ENCODE data around the gene MIDN. TPM values are rescaled to one million over a fixed set of nuclear protein-coding genes. Genes with fewer than 3 reads are reported as not detected.

Gene MIDN
- total and polyA plus RNA-seq, 2 donors (not counting 3 experiments of a cell fraction or from before 2014, with no cell fraction given) = 20.0 to 85.9 TPM

DNA sequence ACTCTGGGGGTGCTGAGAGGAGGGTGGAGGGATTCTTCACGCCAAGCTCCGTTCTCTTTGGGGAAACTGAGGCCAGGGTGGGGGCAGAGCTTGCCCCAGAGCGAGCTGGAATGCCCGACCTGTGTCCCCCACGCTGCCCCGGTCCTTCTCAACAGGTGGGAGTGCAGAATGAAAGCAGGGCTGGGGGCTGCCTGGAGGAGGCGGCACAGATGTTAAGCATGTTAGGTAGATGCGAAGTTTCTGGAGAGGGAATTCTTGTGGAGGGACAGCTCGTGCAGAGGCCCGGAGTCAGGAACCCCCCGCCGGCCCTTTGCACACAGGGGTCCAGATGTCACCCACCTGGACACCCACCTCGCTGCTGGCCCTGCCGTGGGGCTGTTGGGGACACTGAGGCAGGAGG, 46.3 kb downstream of the MIDN start:
- intact Hi-C loops (cut with micrococcal nuclease) = no loop called here

DNA sequence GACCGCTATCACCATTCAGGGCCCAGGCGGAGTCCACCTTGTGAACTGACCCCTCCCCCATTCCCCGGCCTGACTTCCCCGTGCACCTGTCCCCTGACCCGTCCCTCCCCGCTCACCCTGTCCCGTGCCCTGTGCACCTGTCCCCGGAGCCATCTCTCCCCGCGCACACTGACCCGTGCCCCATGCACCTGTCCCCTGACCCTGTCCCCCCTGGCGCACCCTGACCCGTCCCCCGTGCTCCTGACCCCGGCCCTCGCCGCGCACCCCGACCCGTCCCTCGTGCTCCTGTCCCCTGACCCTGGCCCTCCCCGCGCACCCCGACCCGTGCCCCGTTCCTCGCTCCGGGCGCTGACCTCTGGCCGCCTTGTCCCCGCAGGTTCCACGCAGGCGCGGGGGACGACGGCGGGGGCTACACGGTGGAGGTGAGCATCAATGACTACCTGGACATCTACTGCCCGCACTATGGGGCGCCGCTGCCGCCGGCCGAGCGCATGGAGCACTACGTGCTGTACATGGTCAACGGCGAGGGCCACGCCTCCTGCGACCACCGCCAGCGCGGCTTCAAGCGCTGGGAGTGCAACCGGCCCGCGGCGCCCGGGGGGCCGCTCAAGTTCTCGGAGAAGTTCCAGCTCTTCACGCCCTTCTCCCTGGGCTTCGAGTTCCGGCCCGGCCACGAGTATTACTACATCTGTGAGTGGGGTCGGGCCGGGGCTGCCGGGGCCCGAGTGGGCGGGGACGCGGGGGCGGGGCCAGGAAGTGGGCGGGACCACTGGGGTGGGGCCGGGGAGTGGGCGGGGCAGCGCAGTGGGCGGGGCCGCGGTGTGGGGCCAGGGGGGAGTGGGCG, 47.0 kb downstream of the MIDN start:
- FAIRE-seq (no peak), DNase-seq (ENCODE audit: low read depth, low spot score) (no peak)
- Histone ChIP-seq H4K20me1 (replicated peaks; ENCODE audit: control insufficient read depth, extremely low read depth, insufficient read depth, low read length) (no peaks in the 10 kb centered on the region), H3K36me3 (ENCODE audit: control insufficient read depth in 2 of 2, extremely low read depth in 1 of 2, insufficient read depth in 2 of 2, low read length in 2 of 2) (no peaks in the 10 kb centered on the region), H2AFZ (ENCODE audit: low read depth, low read length) (peak overlapping the region; percentile 71), H3K4me2 (ENCODE audit: insufficient read depth, low read length) (peak overlapping the region; percentile 32), H3K9me1 (replicated peaks; ENCODE audit: control insufficient read depth, extremely low read depth, insufficient read depth, low read length) (no peaks in the 10 kb centered on the region), H3K4me3 (replicated peaks in 1 of 3; ENCODE audit: insufficient read depth in 1 of 3, low read depth in 1 of 3, low read length in 3 of 3) (no peak overlapping the region), H3K27me3 (ENCODE audit: control insufficient read depth in 2 of 2, insufficient read depth in 2 of 2, low read length in 2 of 2) (no peaks in the 10 kb centered on the region), H3K79me2 (ENCODE audit: control insufficient read depth, insufficient read depth, low read length) (no peaks in the 10 kb centered on the region), H3K9ac (replicated peaks; ENCODE audit: extremely low read depth, insufficient read depth, low read length) (no peak overlapping the region), H3K9me3 (replicated peaks; ENCODE audit: control insufficient read depth, insufficient read depth, low read length) (no peaks in the 10 kb centered on the region), H3K27ac (ENCODE audit: insufficient read depth, low read depth, low read length) (no peak overlapping the region), H3K4me1 (ENCODE audit: control insufficient read depth, extremely low read depth, insufficient read depth, low read length) (peaks cover 4% of the 10 kb centered on the region)
- CTCF ChIA-PET = interaction anchor here (1.1 kb wide), 1 partner anchor 12 kb away, joined by 3 read pairs; no protein-coding TSS in a partner anchor
- BruUV-seq (replicated peaks) = no TSS peak
- intact Hi-C loops (cut with micrococcal nuclease) (no loop called here), dilution Hi-C loops (cut with MboI; ENCODE audit: extremely low pct_ligation_motif_present, low sequenced_read_pairs) (no loop called here)
- POLR2A ChIA-PET = no interaction called here
- TF ChIP-seq JUN (IDR thresholded peaks at IDR 0.05; ENCODE audit: borderline replicate concordance, insufficient read depth, insufficient read length, low read depth) = no peak
- no peak for TF ChIP-seq FOS (IDR thresholded peaks at IDR 0.05; ENCODE audit: borderline replicate concordance, insufficient read depth, low read length)
- TF ChIP-seq POLR2AphosphoS5 (IDR thresholded peaks at IDR 0.05; ENCODE audit: insufficient read depth, low read depth, low read length) = no peak
- TF ChIP-seq POLR2A (IDR thresholded peaks at IDR 0.05; ENCODE audit: low read depth, low read length) = no peak
- no peak for TF ChIP-seq MYC (IDR thresholded peaks at IDR 0.05; ENCODE audit: low read depth, low read length)
- TF ChIP-seq, protein P1, sequence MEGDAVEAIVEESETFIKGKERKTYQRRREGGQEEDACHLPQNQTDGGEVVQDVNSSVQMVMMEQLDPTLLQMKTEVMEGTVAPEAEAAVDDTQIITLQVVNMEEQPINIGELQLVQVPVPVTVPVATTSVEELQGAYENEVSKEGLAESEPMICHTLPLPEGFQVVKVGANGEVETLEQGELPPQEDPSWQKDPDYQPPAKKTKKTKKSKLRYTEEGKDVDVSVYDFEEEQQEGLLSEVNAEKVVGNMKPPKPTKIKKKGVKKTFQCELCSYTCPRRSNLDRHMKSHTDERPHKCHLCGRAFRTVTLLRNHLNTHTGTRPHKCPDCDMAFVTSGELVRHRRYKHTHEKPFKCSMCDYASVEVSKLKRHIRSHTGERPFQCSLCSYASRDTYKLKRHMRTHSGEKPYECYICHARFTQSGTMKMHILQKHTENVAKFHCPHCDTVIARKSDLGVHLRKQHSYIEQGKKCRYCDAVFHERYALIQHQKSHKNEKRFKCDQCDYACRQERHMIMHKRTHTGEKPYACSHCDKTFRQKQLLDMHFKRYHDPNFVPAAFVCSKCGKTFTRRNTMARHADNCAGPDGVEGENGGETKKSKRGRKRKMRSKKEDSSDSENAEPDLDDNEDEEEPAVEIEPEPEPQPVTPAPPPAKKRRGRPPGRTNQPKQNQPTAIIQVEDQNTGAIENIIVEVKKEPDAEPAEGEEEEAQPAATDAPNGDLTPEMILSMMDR (IDR thresholded peaks at IDR 0.05; ENCODE audit: extremely low read depth in 1 of 2, insufficient read depth in 1 of 2, low read depth in 1 of 2, low read length in 2 of 2) = no peak
- TF ChIP-seq EZH2 (IDR thresholded peaks at IDR 0.05; ENCODE audit: borderline replicate concordance, low read depth, low read length, severe bottlenecking) = no peak
- no peak for TF ChIP-seq GATA2 (IDR thresholded peaks at IDR 0.05; ENCODE audit: insufficient read depth, insufficient read length, low read depth, low read length)
- TF ChIP-seq MAX (IDR thresholded peaks at IDR 0.05; ENCODE audit: insufficient read depth, insufficient read length) = no peak

More for the DNA sequence above, 46.3 kb downstream of the MIDN start:
- Histone ChIP-seq H3K9me1 (replicated peaks; ENCODE audit: control insufficient read depth, extremely low read depth, insufficient read depth, low read length) (no peaks in the 10 kb centered on the region), H3K27ac (ENCODE audit: insufficient read depth, low read depth, low read length) (no peak overlapping the region), H3K4me1 (ENCODE audit: control insufficient read depth, extremely low read depth, insufficient read depth, low read length) (peaks cover 4% of the 10 kb centered on the region), H3K4me3 (replicated peaks in 1 of 3; ENCODE audit: insufficient read depth in 1 of 3, low read depth in 1 of 3, low read length in 3 of 3) (no peak overlapping the region), H3K4me2 (ENCODE audit: insufficient read depth, low read length) (no peak overlapping the region), H3K79me2 (ENCODE audit: control insufficient read depth, insufficient read depth, low read length) (no peaks in the 10 kb centered on the region), H2AFZ (ENCODE audit: low read depth, low read length) (no peak overlapping the region), H3K9ac (replicated peaks; ENCODE audit: extremely low read depth, insufficient read depth, low read length) (no peak overlapping the region), H3K36me3 (ENCODE audit: control insufficient read depth in 2 of 2, extremely low read depth in 1 of 2, insufficient read depth in 2 of 2, low read length in 2 of 2) (no peaks in the 10 kb centered on the region), H3K9me3 (replicated peaks; ENCODE audit: control insufficient read depth, insufficient read depth, low read length) (no peaks in the 10 kb centered on the region), H3K27me3 (ENCODE audit: control insufficient read depth in 2 of 2, insufficient read depth in 2 of 2, low read length in 2 of 2) (no peaks in the 10 kb centered on the region), H4K20me1 (replicated peaks; ENCODE audit: control insufficient read depth, extremely low read depth, insufficient read depth, low read length) (no peaks in the 10 kb centered on the region)
- DNase-seq (ENCODE audit: low read depth, low spot score) = no peak
- TF ChIP-seq POLR2A (IDR thresholded peaks at IDR 0.05; ENCODE audit: low read depth, low read length) = no peak
- no peak for TF ChIP-seq MAX (IDR thresholded peaks at IDR 0.05; ENCODE audit: insufficient read depth, insufficient read length)
- no peak for TF ChIP-seq JUN (IDR thresholded peaks at IDR 0.05; ENCODE audit: borderline replicate concordance, insufficient read depth, insufficient read length, low read depth)
- no peak for TF ChIP-seq GATA2 (IDR thresholded peaks at IDR 0.05; ENCODE audit: insufficient read depth, insufficient read length, low read depth, low read length)
- no peak for TF ChIP-seq EZH2 (IDR thresholded peaks at IDR 0.05; ENCODE audit: borderline replicate concordance, low read depth, low read length, severe bottlenecking)
- no peak for TF ChIP-seq POLR2AphosphoS5 (IDR thresholded peaks at IDR 0.05; ENCODE audit: insufficient read depth, low read depth, low read length)
- TF ChIP-seq FOS (IDR thresholded peaks at IDR 0.05; ENCODE audit: borderline replicate concordance, insufficient read depth, low read length) = no peak
- dilution Hi-C loops (cut with MboI; ENCODE audit: extremely low pct_ligation_motif_present, low sequenced_read_pairs) = no loop called here
- ChIA-PET POLR2A (no interaction called here), CTCF (no interaction called here)
- no peak for FAIRE-seq
- no TSS peak for BruUV-seq (replicated peaks)

Measured in endothelial cell of umbilical vein (primary cell).